ENCODE data around the gene AADACL4. TPM values are rescaled to one million over a fixed set of nuclear protein-coding genes. Genes with fewer than 3 reads are reported as not detected.
A peak's percentile ranks its signal among the peaks of the same experiment; 100 is the strongest.

AADACL4 gene
- total and polyA plus RNA-seq, 2 experiments from 2014 or later: not detected

DNA sequence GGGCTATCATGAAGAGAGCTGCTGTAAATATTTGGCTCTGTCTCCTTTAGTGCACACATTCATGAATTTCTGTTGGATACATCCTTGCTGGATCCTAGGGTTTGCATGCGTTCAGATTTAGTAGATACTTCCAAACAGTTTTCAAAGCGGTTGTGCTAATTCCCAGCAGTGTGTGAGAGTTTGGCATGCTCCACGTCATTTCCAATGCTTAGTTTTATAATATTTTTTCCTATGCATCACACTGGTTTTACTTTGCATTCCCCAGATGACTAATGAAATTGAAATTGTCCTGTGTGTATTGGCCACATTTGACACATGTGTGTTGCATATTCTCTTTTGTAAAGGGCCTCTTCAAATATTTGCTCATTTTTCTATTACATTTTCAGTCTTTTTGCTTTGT, 53.5 kb downstream of the AADACL4 start:
- TF ChIP-seq, protein P1, sequence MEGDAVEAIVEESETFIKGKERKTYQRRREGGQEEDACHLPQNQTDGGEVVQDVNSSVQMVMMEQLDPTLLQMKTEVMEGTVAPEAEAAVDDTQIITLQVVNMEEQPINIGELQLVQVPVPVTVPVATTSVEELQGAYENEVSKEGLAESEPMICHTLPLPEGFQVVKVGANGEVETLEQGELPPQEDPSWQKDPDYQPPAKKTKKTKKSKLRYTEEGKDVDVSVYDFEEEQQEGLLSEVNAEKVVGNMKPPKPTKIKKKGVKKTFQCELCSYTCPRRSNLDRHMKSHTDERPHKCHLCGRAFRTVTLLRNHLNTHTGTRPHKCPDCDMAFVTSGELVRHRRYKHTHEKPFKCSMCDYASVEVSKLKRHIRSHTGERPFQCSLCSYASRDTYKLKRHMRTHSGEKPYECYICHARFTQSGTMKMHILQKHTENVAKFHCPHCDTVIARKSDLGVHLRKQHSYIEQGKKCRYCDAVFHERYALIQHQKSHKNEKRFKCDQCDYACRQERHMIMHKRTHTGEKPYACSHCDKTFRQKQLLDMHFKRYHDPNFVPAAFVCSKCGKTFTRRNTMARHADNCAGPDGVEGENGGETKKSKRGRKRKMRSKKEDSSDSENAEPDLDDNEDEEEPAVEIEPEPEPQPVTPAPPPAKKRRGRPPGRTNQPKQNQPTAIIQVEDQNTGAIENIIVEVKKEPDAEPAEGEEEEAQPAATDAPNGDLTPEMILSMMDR (IDR thresholded peaks at IDR 0.05; ENCODE audit: low read depth, low read length): no peak
- no peaks in the 10 kb centered on the region for H3K36me3 ChIP-seq
- DNase-seq (ENCODE audit: low read depth in 1 of 2, low spot score in 1 of 2): no peak
- no peaks in the 10 kb centered on the region for H3K9me3 ChIP-seq (ENCODE audit: low read depth)
- no peaks in the 10 kb centered on the region for H3K4me1 ChIP-seq (ENCODE audit: low read depth)
- H3K27ac ChIP-seq: no peak overlapping the region
- H3K4me3 ChIP-seq: no peak overlapping the region
- H3K27me3 ChIP-seq: no peaks in the 10 kb centered on the region

DNA sequence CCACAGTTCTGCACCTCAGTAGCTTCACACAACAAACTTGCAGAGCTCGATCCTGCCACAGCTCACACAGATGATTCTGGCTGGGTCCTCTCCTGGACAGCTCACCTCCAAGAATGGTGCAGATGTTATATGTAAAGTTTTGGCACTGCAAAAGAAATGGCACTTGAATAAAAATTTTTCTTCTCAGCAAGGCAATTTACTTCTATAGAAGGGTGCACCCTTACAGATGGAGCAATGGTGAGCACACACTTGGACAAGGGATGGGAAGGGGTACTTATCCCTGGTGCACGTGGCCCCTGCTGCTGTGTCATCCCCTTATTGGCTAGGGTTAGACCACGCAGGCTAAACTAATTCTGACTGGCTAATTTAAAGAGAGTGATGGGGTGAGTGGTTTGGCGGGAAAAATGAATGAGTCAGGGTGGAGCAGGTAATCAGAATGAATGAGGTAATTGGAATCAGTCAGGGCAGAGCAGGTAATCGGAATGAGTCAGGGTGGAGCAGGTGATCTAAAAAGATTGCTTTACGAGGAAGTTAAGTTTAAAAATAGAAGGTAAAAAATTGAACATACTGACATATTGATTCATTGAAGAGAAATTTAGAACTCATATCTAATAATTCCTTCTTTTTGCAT, 60.1 kb downstream of the AADACL4 start:
- Histone ChIP-seq H3K9me3 (ENCODE audit: low read depth) (no peaks in the 10 kb centered on the region), H3K36me3 (no peaks in the 10 kb centered on the region), H3K27ac (no peak overlapping the region), H3K27me3 (no peaks in the 10 kb centered on the region), H3K4me1 (ENCODE audit: low read depth) (no peaks in the 10 kb centered on the region), H3K4me3 (no peak overlapping the region)
- no peak for DNase-seq (ENCODE audit: low read depth in 1 of 2, low spot score in 1 of 2)
- TF ChIP-seq, protein P1 (IDR thresholded peaks at IDR 0.05; ENCODE audit: low read depth, low read length): no peak

DNA sequence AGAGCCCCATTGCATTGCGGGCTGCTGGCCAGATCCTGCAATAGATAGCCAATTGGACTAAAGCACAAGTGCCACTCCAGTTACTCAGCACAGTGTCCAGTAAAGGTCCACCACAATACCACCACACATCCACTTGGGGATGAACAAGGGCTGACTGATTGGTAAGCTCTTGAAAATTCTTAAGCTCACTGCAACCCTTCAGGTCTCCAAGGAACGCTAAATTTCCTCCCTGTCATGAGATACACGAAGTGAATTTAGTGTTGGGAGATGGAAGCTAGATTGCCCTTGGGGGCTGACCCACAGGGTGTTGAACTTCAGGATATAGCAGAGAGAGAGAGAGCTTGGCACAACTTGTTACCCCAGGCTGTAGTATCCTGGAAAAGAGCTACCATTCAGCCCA, 62.2 kb downstream of the AADACL4 start:
- Histone ChIP-seq H3K4me1 (ENCODE audit: low read depth) (no peaks in the 10 kb centered on the region), H3K4me3 (no peak overlapping the region)

DNA sequence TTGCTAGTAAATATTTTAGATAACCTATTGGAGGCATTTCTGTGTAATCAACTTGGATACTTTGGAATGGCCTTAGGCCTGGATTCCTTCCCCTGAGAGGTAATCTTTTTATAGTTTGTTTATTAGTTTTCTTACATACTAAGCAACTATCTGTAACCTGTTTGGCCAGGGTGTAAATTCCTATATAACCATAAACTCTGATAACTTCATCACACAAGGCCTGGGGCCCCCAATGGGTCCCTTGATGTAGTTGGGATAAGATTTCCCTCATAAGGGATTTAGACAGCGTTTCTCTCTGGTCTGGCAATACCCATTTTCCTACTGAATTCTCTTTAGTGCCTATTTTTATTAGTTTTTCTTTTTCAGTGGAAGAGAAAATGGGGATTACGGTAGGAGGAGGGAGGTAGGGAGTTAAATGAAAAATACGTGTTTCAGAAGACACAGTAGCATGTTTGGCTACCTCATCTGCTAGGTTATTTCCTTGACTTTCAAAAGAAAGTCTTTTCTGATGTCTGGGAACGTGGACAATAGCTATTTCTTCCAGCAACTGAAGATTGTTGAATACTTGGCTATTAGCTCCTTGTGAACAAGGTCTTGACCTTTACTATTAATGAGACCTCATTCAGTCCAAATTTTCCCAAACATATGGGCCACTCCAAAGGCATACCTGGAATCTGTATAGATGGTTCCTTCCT, 64.7 kb downstream of the AADACL4 start:
- TF ChIP-seq, protein P1 (IDR thresholded peaks at IDR 0.05; ENCODE audit: low read depth, low read length): no peak
- no peak for DNase-seq (ENCODE audit: low read depth in 1 of 2, low spot score in 1 of 2)
- H3K36me3 ChIP-seq: no peaks in the 10 kb centered on the region
- H3K4me1 ChIP-seq (ENCODE audit: low read depth): no peaks in the 10 kb centered on the region
- H3K4me3 ChIP-seq: no peak overlapping the region
- H3K27ac ChIP-seq: no peak overlapping the region
- H3K27me3 ChIP-seq: no peaks in the 10 kb centered on the region
- H3K9me3 ChIP-seq (ENCODE audit: low read depth): no peaks in the 10 kb centered on the region

More for the DNA sequence above, 62.2 kb downstream of the AADACL4 start:
- Histone ChIP-seq H3K27ac (no peak overlapping the region), H3K27me3 (no peaks in the 10 kb centered on the region), H3K9me3 (ENCODE audit: low read depth) (no peaks in the 10 kb centered on the region), H3K36me3 (no peaks in the 10 kb centered on the region)
- TF ChIP-seq, protein P1 (IDR thresholded peaks at IDR 0.05; ENCODE audit: low read depth, low read length): no peak
- DNase-seq (ENCODE audit: low read depth in 1 of 2, low spot score in 1 of 2): no peak

DNA sequence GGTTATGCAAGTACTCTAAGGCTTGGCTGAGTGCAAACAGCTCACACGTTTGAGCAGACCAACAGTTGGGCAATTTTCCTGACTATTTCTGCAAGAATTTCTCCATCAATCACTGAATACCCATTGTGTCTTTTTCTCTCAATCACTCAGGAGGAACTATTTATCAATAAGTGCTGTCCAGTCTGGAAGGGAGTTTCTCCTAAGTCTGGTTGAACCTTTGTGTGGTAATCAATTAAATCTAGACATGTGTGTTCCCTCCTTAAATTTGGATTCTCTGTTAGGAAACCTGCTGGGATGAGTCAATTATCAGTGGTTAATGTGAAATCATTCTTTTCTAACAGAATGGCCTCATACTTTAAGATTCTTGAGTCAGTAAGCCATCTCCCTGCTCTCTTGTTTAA, 65.2 kb downstream of the AADACL4 start:
- Histone ChIP-seq H3K4me1 (ENCODE audit: low read depth) (no peaks in the 10 kb centered on the region), H3K4me3 (no peak overlapping the region), H3K36me3 (no peaks in the 10 kb centered on the region), H3K27ac (no peak overlapping the region), H3K27me3 (no peaks in the 10 kb centered on the region), H3K9me3 (ENCODE audit: low read depth) (no peaks in the 10 kb centered on the region)
- TF ChIP-seq, protein P1 (IDR thresholded peaks at IDR 0.05; ENCODE audit: low read depth, low read length): no peak
- peak in 1 of 2 donors; percentile 15 for DNase-seq (ENCODE audit: low read depth in 1 of 2, low spot score in 1 of 2)

Measured in cardiac muscle cell (in vitro differentiated cells and primary cell).